Aorta (tissue), 5 donors: ENCODE results near the gene CCNA1. TPM values are rescaled to one million over a fixed set of nuclear protein-coding genes. Genes with fewer than 3 reads are reported as not detected.

Source experiments
- ATAC-seq: fragments of 200-7000 bp; cut with Tn5 transposase; one replicate; pipeline ENCODE4 v1.9.1; 2022; ENCODE audit warnings: moderate library complexity; ENCODE audit not compliant: low FRiP score
- DNase-seq, 2 donors: peaks; one replicate each; pipeline ENCODE4 v3.0.0-alpha.2; 2020
- H3K27ac ChIP-seq, 2 donors: one replicate each; pipeline ENCODE4 v1.5.1; 2013; ENCODE audit warnings: low read length in 2 of 2, mild to moderate bottlenecking in 2 of 2, moderate library complexity in 2 of 2, control low read depth in 1 of 2, inconsistent platforms in 1 of 2, low read depth in 1 of 2
- H3K27me3 ChIP-seq, 2 donors: one replicate each; pipeline ENCODE4 v1.6.1; 2013; ENCODE audit warnings: control low read depth in 1 of 2, low read length in 1 of 2, mild to moderate bottlenecking in 1 of 2, moderate library complexity in 1 of 2; ENCODE audit not compliant: insufficient read depth in 2 of 2, control insufficient read depth in 1 of 2
- H3K36me3 ChIP-seq, 2 donors: one replicate each; pipeline ENCODE4 v1.6.1; 2013; ENCODE audit warnings: control low read depth in 1 of 2, low read length in 1 of 2, mild to moderate bottlenecking in 1 of 2; ENCODE audit not compliant: insufficient read depth in 2 of 2, control insufficient read depth in 1 of 2
- H3K4me1 ChIP-seq, 2 donors: one replicate each; pipeline ENCODE4 v1.6.1; 2013; ENCODE audit warnings: low read length in 2 of 2, control low read depth in 1 of 2, mild to moderate bottlenecking in 1 of 2, moderate library complexity in 1 of 2; ENCODE audit not compliant: insufficient read depth in 2 of 2, control insufficient read depth in 1 of 2
- H3K4me3 ChIP-seq, 2 donors: one replicate each; pipeline ENCODE4 v1.5.1; 2013; ENCODE audit warnings: low read length in 2 of 2, control low read depth in 1 of 2, mild to moderate bottlenecking in 1 of 2
- H3K9me3 ChIP-seq: one replicate; pipeline ENCODE4 v1.6.1; 2013; ENCODE audit warnings: mild to moderate bottlenecking, low read length; ENCODE audit not compliant: control insufficient read depth
- WGBS, 2 donors: extraction: QIAGEN DNeasy Blood & Tissue Kit; methylation state at CpG; one replicate each; pipeline ENCODE4 v1.1.7; 2013; 5-methylcytosine and 5-hydroxymethylcytosine counted together
- intact Hi-C, 2 donors: fragments of 100-400 bp; cut with DNase I; formaldehyde crosslinking; loops; one replicate each; pipeline versions ENCODE4 v1.14.2 to v1.15.0; 2022
- polyA plus RNA-seq, 2 donors: library from polyadenylated mRNA; stranded (reverse); fragments of 200-250 nt; gene quantifications; one replicate each; pipeline ENCODE4 v1.2.3, GENCODE V29; 2013
- total RNA-seq, 2 donors: library from RNA; stranded (reverse); fragmentation: NEBNext Ultra II Directional; extraction: Animal tissue kit (Norgen Biotek cat#: 25700); gene quantifications; one replicate each; pipeline ENCODE4 v1.2.1, GENCODE V29; 2021
- donor health status: healthy with polysubstance abuse.
- donor health status: Bipolar disorder and iron deficiency.
- donor health status: DM: no; HTN: no; CAD: no.
- donor health status: DM: no; HTN: no; CAD: no.
- donor health status: DM: yes; HTN: yes; CAD: no.

CCNA1 gene
- total and polyA plus RNA-seq, 4 donors: 0.25 to 0.42 (median 0.33) TPM

DNA sequence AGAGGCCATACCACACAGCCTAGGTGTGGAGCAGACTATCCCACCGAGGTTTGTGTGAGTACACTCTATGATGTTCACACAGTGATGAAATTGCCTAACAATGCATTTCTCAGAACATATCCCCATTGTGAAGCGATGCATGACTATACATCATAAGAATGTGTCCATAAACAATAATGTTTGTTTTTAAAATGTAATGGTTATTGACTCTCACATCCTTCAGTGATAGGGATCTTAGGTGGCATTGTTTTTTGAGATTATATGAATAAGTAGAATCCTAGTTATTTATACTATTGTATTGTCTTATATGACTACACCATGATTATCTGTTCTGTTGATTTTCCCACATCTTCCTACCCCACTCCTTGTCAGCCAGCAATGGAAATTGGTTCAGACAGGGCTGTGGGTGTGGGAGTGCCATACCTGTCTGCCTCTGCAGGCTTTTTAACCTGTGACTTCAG, 13.6 kb downstream of the CCNA1 start:
- no peak overlapping the region for H3K27ac ChIP-seq
- intact Hi-C loops: no loop called here
- ATAC-seq (no peak), DNase-seq (no peak)
- H3K36me3 ChIP-seq: no peaks in the 10 kb centered on the region
- WGBS, 2 donors: 84 to 89% methylated on average over 2 of the region's 2 CpGs
- H3K4me1 ChIP-seq: no peaks in the 10 kb centered on the region
- H3K4me3 ChIP-seq: no peak overlapping the region
- no peaks in the 10 kb centered on the region for H3K9me3 ChIP-seq
- no peaks in the 10 kb centered on the region for H3K27me3 ChIP-seq

DNA sequence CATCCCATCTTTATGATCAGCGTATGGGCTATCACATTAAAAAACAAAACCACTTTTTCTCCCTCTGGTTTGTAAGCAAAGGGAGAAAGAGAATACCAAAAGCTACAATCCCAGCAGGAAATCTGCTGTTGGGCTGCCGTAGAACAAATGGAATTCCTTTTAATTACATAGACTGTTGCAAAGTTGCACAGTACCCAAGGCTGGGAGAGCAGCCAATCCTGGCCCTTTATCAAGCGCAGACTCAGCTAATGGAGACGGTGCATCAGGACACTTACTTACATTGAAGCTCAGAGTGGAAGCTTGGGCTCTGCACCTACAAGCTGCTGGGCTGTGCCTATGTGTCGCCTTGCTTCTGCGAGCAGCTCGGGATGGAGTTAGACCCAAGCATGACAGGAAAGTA, 15.2 kb downstream of the CCNA1 start:
- no peak overlapping the region for H3K4me3 ChIP-seq
- intact Hi-C loops: no loop called here
- no peaks in the 10 kb centered on the region for H3K27me3 ChIP-seq
- H3K4me1 ChIP-seq: no peaks in the 10 kb centered on the region
- no peaks in the 10 kb centered on the region for H3K36me3 ChIP-seq
- no peaks in the 10 kb centered on the region for H3K9me3 ChIP-seq
- ATAC-seq: no peak
- WGBS, 2 donors: 66 to 68% methylated on average over 7 of the region's 7 CpGs
- no peak overlapping the region for H3K27ac ChIP-seq
- DNase-seq: no peak

- intact Hi-C loops: no loop called here
- Histone ChIP-seq H3K4me3 (no peak overlapping the region), H3K9me3 (no peaks in the 10 kb centered on the region), H3K27ac (no peak overlapping the region), H3K4me1 (no peaks in the 10 kb centered on the region), H3K27me3 (peaks cover 0 to 2% of the 10 kb centered on the region in 2 donors), H3K36me3 (no peaks in the 10 kb centered on the region)
- DNase-seq: no peak
- ATAC-seq: no peak
- WGBS, 2 donors: 22 to 26% methylated on average over 3 of the region's 3 CpGs
These were observed 18.2 kb downstream of the CCNA1 start for GRCh38 chr13:36450534-36450933.

- Histone ChIP-seq H3K36me3 (no peaks in the 10 kb centered on the region), H3K4me3 (no peak overlapping the region), H3K9me3 (no peaks in the 10 kb centered on the region), H3K27me3 (peaks cover 0 to 2% of the 10 kb centered on the region in 2 donors), H3K27ac (no peak overlapping the region), H3K4me1 (no peaks in the 10 kb centered on the region)
- intact Hi-C loops: no loop called here
- DNase-seq (no peak), ATAC-seq (no peak)
- 72 to 75% methylated on average over 5 of the region's 5 CpGs for WGBS, 2 donors
These were observed 21.2 kb downstream of the CCNA1 start for GRCh38 chr13:36453516-36453915.

GRCh38 chr13:36454121-36454520, 21.8 kb downstream of the CCNA1 start:
- no peak overlapping the region for H3K4me3 ChIP-seq
- no peaks in the 10 kb centered on the region for H3K9me3 ChIP-seq
- no peaks in the 10 kb centered on the region for H3K4me1 ChIP-seq
- DNase-seq (no peak), ATAC-seq (no peak)
- no peak overlapping the region for H3K27ac ChIP-seq
- intact Hi-C loops: no loop called here
- peaks cover 0 to 2% of the 10 kb centered on the region in 2 donors for H3K27me3 ChIP-seq
- H3K36me3 ChIP-seq: no peaks in the 10 kb centered on the region
- WGBS, 2 donors: 82 to 89% methylated on average over 1 of the region's 1 CpG

GRCh38 chr13:36454987-36455386, 22.7 kb downstream of the CCNA1 start:
- Histone ChIP-seq H3K4me3 (no peak overlapping the region), H3K27me3 (peaks cover 0 to 2% of the 10 kb centered on the region in 2 donors), H3K27ac (no peak overlapping the region), H3K9me3 (no peaks in the 10 kb centered on the region), H3K36me3 (no peaks in the 10 kb centered on the region), H3K4me1 (no peaks in the 10 kb centered on the region)
- DNase-seq: no peak
- intact Hi-C loops: no loop called here
- WGBS, 2 donors: 65 to 72% methylated on average over 3 of the region's 3 CpGs
- ATAC-seq: no peak

- DNase-seq: no peak
- Histone ChIP-seq H3K4me1 (no peaks in the 10 kb centered on the region), H3K27me3 (peaks cover 0 to 2% of the 10 kb centered on the region in 2 donors), H3K36me3 (no peaks in the 10 kb centered on the region), H3K9me3 (no peaks in the 10 kb centered on the region), H3K27ac (no peak overlapping the region), H3K4me3 (no peak overlapping the region)
- WGBS, 2 donors: 61 to 65% methylated on average over 2 of the region's 2 CpGs
- ATAC-seq: no peak
- intact Hi-C loops: no loop called here
These were observed 24.3 kb downstream of the CCNA1 start for GRCh38 chr13:36456577-36456976.

DNA sequence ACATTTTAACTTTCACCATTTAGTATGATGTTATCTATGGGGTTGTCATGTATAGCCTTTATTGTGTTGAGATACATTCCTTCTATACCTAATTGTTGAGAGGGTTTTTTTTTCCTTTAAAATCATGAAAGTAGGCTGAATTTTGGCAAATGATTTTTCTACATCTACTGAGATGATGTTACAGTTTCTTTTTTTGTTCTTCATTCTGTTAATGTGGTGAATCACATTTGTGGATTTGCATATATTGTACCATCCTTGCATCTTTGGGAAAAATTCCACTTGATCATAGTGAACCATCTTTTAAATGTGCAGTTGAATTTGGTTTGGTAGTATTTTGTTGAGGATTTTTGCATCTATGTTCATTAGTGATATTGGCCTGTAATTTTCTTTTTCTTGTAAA, 29.2 kb downstream of the CCNA1 start:
- Histone ChIP-seq H3K9me3 (peaks cover 1% of the 10 kb centered on the region), H3K27ac (no peak overlapping the region), H3K27me3 (no peaks in the 10 kb centered on the region), H3K4me3 (no peak overlapping the region), H3K4me1 (no peaks in the 10 kb centered on the region), H3K36me3 (no peaks in the 10 kb centered on the region)
- DNase-seq (no peak), ATAC-seq (no peak)
- intact Hi-C loops: no loop called here

- Histone ChIP-seq H3K4me3 (no peak overlapping the region), H3K9me3 (peaks cover 9% of the 10 kb centered on the region), H3K4me1 (no peaks in the 10 kb centered on the region), H3K27me3 (no peaks in the 10 kb centered on the region), H3K27ac (no peak overlapping the region), H3K36me3 (no peaks in the 10 kb centered on the region)
- DNase-seq: no peak
- WGBS, 2 donors: 81 to 88% methylated on average over 2 of the region's 2 CpGs
- intact Hi-C loops: no loop called here
- no peak for ATAC-seq
These were observed 43.2 kb downstream of the CCNA1 start for GRCh38 chr13:36475468-36475867.
